CMK (cell line): ENCODE results near the gene AP4S1.
"Not testable (repeated sequence)": the region's sequence is repeated elsewhere in the genome, so short reads cannot be mapped to it uniquely, and the experiment has no call there.

Experiments used
- DNase-seq: peaks from one replicate; pipeline ENCODE4 v3.0.0-alpha.2; 2010; ENCODE audit warnings: low read depth

Gene AP4S1

DNA sequence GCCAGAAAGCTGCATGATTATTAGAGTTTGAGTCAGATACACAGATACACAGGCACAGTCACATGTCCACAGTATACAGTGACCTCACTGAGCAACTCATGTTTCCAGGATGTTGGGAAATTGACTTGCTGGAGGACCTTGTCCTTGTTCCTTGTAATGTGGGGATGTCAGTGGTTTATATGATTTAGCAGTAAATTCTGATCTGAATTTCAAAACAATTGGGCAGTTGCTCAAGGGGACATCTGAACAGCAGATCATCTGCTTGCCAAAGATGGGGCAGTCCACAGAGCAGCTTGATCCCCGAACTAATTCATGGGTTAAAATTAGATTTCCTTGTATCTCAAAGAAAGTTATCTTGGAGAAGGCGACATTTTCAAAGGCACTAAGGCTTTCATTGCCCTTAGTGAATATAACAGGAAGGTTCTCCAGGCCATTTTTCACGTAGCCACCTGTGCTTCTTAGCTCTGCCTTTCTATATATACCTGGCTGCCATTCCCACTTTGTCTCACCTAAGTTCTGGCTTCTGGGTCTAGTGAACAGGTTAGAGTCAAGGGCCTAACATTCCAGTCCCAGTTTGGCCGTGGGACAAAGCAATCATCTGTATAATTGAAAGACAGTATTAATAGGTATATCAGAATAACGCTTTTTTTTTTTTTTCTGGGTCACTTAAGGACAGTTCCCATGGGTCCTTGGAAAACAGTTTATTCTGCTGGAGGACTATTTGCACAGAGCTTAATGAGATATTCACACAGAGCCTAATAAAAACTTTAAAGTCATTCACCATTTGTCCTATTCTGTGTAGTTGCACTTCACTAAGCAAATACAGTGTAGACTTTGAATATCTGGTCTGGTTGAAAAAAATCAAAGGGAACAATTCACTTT is 65.7 kb downstream of the AP4S1 start:
- DNase-seq: no peak

- DNase-seq: no peak
Measured at GRCh38 chr14:31092160-31092708, 66.8 kb downstream of the AP4S1 start.

GRCh38 chr14:31093884-31094839 is 68.7 kb downstream of the AP4S1 start:
- DNase-seq: not testable (repeated sequence)

DNA sequence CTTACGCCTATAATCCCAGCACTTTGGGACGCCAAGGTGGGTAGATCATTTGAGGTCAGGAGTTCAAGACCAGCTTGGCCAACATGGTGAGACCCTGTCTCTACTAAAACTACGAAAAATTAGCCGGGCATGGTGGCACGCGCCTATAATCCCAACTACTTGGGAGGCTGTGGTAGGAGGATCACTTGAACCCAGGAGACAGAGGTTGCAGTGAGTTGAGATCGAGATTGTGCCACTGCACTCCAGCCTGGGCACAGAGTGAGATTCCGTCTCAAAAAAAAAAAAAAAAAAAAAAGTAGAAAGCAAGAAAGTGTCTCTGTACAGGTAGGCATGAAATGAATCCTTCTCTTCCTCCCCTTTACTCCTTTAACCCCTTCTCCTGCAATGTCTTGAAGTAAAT is 70.4 kb downstream of the AP4S1 start:
- DNase-seq: not testable (repeated sequence)

DNA sequence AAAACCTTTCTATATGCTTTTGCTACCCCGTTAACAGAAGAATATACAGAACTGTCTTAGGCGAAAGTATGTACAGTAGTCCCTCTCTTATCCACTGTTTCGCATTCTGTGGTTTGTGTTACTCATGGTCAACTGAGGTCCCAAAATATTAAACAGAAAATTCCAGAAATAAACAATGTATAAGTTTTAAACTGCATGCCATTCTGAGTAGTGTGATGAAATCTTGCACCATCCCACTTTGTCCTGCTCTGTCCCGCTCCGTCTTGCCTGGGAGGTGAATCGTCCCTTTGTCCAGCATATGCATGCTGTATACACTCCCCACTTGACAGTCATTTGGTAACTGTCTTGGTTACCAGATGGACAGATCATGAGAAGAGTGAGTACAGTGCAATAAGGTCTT is 70.8 kb downstream of the AP4S1 start:
- DNase-seq: no peak

DNA sequence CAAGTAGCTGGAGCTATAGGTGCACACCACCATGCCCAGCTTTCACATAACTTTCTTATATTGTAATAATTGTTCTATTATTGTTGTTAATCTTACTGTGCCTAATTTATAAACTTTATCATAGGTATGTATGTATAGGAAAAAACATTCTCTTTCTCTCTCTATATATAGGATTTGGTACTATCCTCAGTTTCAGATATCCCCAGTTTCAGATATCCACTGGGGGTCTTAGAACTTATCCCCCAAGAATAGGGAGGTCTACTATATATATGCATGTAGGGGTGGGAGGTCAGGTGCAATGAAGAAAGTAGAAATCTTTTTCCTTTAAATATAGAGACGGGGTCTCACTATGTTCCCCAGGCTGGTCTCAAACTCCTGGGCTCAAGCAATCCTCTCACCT is 71.6 kb downstream of the AP4S1 start:
- DNase-seq: no peak

- DNase-seq: no peak
Measured at GRCh38 chr14:31106768-31107167, 81.3 kb downstream of the AP4S1 start.

GRCh38 chr14:31109257-31109656 is 83.8 kb downstream of the AP4S1 start:
- no peak for DNase-seq

DNA sequence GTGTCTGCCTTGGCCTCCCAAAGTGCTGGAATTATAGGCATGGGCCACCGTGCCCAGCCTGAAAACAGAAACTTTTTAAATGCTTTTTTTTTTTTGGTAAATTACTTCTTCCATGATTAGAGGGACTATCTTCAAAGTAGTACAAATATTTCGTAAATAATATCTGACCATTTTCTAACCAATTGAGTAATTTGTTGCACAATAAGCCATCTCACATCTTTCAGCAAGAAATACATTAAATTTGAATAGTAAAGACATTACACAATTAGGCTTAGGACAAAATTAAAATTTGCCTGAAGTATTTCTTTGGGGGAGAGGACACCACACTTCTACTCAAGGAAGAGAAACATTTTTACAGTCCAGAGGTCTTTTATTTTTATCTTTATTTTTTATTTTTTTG is 85.4 kb downstream of the AP4S1 start:
- DNase-seq: no peak

GRCh38 chr14:31113794-31114193 is 88.3 kb downstream of the AP4S1 start:
- DNase-seq: no peak

GRCh38 chr14:31118892-31119291 is 93.4 kb downstream of the AP4S1 start:
- DNase-seq: no peak

DNA sequence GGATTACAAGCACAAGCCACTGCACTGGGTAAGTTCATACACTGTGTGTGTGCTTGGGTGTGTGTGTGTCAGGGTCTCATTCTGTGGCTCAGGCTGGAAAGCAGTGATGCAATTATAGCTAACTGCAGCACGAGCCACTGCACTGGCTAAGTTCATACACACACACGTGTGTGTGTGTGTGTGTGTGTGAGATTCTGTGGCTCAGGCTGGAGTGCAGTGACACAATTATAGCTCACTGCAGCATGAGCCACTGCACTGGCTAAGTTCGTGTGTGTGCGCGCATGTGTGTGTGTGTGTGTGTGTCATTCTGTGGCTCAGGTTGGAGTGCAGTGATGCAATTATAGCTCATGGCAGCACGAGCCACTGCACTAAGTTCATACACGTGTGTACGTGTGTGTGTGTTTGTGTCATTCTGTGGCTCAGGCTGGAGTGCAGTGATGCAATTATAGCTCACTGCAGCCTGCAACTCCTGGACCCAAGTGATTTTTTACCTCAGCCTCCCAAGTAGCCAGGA is 96.7 kb downstream of the AP4S1 start:
- no peak for DNase-seq

- no peak for DNase-seq
Measured at GRCh38 chr14:31122921-31123320, 97.5 kb downstream of the AP4S1 start.

- DNase-seq: no peak
Measured at GRCh38 chr14:31124197-31124596, 98.7 kb downstream of the AP4S1 start.

- DNase-seq: no peak
Measured at GRCh38 chr14:31125231-31125630, 99.8 kb downstream of the AP4S1 start.

GRCh38 chr14:31126680-31127079 is 101.2 kb downstream of the AP4S1 start:
- DNase-seq: no peak

DNA sequence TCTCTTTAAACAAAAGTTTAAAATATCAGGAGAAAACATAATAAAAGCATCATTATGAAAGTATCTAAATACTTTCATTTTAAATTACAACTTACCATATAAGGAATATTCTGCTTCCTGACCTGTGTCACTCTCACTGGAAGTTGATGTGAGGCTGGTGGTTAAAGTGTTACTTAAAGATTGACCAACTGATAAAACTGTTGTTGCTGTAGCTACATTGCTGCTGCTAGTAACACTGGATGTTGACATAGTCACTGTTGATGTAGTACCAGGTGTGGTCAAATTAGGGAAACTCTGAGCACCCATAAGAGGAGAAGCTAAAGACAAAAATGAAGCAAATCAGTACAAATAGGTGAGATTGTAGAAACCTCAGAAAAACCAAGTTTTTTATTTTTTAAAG is 102.2 kb downstream of the AP4S1 start:
- DNase-seq: no peak

DNA sequence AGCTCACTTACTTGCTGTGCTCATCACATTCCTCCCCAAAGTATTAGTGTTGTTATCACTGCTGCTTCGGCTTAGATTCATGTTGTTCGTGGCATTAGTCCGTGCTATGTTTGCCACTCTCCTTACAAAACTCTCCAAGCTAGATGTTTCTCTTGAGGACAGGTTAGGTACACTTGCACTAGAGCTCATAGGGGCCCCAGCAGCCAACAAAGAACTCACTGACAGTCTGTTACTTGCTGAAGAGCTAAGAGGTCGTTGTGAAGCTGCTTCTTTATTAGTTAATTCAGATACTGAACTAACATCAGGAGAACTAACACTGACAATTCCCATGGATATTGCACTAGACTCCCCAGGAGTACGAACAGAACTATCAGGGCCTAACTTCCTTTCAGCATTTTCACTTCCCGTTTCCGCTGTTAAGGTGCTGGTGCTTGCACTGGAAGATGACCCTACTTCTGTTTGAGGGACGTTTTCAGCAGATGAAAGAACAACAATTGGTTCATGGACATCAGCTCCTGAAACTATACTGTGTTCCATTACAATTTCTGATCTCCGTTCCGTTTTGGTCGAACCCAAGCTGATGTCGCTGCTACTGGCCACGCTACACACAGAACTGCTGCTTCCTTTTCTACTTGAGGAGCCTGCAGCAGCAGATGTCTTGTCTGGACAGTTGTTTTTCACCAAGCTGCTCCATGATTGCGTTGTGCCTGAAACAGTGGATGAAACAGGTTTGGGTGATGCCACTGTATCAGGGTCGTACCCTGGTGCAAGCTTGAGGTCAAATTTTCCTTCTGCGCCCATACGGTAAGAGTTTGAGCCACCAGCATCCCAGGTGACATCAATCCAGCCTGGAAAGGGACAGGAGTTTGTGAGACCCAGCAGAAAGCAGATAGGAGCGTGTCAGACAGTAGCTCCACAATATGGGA is 103.4 kb downstream of the AP4S1 start:
- DNase-seq: no peak

- no peak for DNase-seq
Measured at GRCh38 chr14:31133133-31133532, 107.7 kb downstream of the AP4S1 start.

DNA sequence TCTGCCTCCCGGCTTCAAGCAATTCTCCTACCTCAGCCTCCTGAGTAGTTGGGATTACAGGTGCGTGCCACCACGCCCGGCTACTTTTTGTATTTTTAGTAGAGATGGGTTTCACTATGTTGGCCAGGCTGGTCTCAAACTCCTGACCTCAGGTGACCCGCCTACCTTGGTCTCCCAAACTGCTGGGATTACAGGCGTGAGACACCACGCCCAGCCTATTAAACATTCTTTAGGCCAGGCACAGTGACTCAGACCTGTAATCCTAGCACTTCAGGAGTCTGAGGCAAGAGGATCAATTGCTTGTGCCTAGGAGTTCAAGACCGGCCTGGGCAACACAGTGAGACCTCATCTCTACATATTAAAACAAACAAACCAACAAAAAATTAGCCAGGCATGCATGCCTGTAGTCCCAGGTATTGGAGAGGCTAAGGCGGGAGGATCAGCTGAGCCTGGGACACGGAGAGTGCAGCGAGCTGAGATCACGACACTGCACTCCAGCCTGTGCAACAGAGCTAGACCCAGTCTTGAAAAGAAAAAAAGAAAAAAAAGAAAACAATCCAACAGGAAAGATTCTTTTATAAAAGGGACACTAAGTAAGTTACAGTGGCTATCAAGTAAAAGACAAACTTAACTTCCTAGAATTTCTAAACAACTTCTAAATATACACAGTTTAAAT is 111.9 kb downstream of the AP4S1 start:
- DNase-seq: no peak

DNA sequence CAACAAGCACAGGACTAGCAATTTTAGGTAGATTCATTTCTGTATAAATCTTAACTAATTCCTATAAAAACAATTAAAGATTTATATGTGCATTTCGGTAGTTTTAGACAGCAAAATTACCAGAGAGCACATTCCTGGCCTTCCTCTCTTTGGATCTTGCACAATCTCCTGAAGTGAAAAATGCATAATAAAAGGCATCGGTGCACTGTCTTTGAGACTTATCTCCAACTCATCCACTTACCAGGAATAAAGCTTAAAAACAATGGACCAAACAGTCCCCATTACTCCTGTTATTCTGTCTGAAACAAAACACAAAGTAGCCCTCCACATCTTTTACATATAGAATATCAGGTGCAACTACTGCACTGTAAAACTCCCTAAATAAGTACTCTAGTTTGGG is 112.9 kb downstream of the AP4S1 start:
- DNase-seq: no peak
